HL-60 (cell line): ENCODE data around the gene PREPL.

Experiments used
- POLR2AphosphoS5 ChIP-seq: IDR thresholded peaks from 2 replicates; pipeline ENCODE4 v1.6.1; 2012; ENCODE audit warnings: low read depth
- TF ChIP-seq, protein P1 (sequence below): IDR thresholded peaks from one replicate; pipeline ENCODE4 v1.5.1; 2011; ENCODE audit warnings: low read length, control low read depth, inconsistent platforms; ENCODE audit not compliant: insufficient read depth

DNA sequence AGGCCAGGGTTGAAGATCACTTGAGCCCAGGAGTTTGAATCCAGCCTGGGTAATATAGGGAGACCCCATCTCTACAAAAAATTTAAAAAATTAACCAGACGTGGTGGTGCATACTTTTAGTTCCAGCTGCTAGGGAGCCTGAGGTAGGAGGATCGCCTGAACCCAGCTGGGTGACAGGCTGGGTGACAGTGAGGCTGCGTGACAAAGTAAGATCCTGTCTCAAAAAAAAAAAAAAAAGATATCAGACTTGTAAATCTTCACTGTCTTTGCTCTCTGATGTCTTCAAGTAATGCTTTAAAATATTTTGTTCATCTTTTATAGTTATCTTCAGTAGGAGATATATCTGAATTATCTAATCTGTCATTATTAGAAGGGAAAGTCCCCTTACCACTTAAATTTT lies 11.0 kb upstream of the PREPL start:
- TF ChIP-seq, protein P1, sequence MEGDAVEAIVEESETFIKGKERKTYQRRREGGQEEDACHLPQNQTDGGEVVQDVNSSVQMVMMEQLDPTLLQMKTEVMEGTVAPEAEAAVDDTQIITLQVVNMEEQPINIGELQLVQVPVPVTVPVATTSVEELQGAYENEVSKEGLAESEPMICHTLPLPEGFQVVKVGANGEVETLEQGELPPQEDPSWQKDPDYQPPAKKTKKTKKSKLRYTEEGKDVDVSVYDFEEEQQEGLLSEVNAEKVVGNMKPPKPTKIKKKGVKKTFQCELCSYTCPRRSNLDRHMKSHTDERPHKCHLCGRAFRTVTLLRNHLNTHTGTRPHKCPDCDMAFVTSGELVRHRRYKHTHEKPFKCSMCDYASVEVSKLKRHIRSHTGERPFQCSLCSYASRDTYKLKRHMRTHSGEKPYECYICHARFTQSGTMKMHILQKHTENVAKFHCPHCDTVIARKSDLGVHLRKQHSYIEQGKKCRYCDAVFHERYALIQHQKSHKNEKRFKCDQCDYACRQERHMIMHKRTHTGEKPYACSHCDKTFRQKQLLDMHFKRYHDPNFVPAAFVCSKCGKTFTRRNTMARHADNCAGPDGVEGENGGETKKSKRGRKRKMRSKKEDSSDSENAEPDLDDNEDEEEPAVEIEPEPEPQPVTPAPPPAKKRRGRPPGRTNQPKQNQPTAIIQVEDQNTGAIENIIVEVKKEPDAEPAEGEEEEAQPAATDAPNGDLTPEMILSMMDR = no peak
- TF ChIP-seq POLR2AphosphoS5 = no peak
